Activated CD4-positive, alpha-beta T cell treated with anti-CD3 and anti-CD28 coated beads, Interleukin-2, Interleukin-6, amounts not matched to agents 100 ng/mL and 50 ng/mL, durations not matched to agents 16 hours and 8 hours (primary cell): ENCODE measurements around the gene SAMD9L.
"Not testable (repeated sequence)": the region's sequence is repeated elsewhere in the genome, so short reads cannot be mapped to it uniquely, and the experiment has no call there.

Experiments
- DNase-seq: peaks from one replicate; pipeline ENCODE4 v3.0.0-alpha.2; 2020

The SAMD9L gene

DNA sequence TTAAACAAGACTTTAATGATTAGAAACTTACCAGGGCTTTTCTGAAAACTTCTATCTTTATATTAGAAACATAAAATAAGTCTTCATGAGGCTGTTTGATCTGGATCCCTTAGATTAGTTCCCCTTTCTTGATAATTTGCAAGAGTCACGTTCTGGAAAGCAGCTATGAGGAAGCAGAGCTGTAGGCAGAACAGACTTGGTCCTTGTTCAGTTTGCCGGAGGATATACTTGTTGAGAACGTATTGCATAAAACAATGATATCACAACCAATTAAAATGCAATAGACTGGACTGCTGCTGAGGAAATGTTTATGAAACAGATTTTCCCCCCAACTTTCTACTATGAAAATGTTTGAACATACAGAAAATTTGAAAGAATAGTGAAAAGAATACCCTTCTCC lies 2.8 kb downstream of the SAMD9L start:
- no peak for DNase-seq

DNA sequence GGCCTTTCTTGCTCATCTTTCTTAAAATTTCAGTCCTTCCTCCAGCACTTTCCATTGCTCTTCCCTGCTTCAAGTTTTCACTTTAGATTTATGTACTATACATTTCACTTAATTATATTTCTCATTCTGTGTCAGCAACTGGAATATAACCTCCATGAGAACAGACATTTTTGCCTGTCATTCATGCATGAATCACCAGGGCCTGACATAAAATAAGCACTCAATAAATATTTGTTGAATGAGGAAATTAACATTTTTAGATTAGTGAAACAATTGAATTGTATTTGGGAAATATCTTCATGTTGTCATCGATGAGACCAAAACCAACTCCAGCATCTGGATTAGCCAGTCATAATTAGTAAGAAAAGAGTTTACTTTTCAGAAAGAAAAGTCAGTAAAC lies 6.1 kb downstream of the SAMD9L start:
- DNase-seq, result no peak

- DNase-seq, result no peak
Observed at GRCh38 chr7:93140582-93141191, 7.5 kb downstream of the SAMD9L start.

GRCh38 chr7:93138576-93138975 lies 9.6 kb downstream of the SAMD9L start:
- no peak for DNase-seq

GRCh38 chr7:93133005-93133404 lies 15.2 kb downstream of the SAMD9L start:
- no peak for DNase-seq

DNA sequence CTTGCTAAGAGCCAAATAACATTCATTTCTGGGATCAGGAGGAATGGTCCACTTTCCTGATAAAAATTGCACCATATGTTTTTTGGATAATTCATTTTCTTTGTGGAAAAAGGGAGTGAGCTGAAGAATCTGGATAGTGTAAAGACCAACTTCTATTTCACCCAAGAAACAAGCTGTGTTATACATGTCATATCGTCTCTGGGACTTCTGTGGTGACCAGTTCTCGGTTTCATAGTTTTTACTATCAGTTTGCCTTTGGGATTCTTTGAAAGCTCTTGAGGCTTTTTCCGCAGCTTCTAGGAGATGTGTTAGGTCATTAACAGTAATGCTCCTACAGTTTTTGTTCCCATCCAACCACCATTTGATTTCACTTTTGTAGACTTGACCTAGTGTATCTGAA lies 16.0 kb downstream of the SAMD9L start:
- DNase-seq, result no peak

GRCh38 chr7:93126954-93127353 lies 21.2 kb downstream of the SAMD9L start:
- DNase-seq, result not testable (repeated sequence)

- DNase-seq, result not testable (repeated sequence)
Observed at GRCh38 chr7:93123532-93123931, 24.7 kb downstream of the SAMD9L start.

DNA sequence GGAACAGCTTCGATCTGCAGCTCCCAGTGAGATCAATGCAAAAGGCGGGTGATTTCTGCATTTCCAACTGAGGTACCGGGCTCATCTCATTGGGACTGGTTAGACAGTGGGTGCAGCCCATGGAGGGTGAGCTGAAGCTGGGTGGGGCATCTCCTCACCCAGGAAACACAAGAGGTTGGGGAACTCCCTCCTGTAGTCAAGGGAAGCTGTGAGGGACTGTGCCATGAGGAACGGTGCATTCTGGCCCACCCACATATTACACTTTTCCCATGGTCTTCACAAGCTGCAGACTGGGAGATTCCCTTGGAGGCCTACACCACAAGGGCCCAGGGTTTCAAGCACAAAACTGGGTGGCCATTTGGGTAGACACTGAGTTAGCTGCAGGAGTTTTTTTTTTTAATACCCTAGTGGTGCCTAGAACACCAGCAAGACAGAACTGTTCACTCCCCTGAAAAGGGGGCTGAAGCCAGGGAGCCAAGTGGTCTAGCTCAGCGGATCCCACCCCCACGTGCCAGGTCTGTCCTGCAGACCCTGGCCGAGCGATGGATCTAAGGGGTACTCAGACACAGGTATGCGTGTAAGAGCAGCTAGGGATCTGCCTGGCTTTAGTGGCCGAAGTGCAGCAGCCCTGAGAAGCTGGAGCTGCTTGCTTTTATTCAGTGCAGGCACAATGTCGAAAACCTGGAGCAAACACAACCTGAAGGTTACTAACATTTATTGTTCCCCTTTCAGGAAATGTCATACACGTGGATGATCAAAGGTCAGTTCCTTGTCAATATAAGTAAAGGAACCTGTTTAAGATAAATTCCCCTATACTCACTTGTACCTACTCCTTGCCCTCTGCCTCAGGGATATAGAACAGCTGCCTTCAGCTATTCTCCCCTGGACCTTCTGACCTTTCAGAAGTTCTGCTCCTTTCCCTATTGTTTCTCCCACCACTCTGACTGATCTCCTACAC lies 27.3 kb downstream of the SAMD9L start:
- DNase-seq, result no peak

DNA sequence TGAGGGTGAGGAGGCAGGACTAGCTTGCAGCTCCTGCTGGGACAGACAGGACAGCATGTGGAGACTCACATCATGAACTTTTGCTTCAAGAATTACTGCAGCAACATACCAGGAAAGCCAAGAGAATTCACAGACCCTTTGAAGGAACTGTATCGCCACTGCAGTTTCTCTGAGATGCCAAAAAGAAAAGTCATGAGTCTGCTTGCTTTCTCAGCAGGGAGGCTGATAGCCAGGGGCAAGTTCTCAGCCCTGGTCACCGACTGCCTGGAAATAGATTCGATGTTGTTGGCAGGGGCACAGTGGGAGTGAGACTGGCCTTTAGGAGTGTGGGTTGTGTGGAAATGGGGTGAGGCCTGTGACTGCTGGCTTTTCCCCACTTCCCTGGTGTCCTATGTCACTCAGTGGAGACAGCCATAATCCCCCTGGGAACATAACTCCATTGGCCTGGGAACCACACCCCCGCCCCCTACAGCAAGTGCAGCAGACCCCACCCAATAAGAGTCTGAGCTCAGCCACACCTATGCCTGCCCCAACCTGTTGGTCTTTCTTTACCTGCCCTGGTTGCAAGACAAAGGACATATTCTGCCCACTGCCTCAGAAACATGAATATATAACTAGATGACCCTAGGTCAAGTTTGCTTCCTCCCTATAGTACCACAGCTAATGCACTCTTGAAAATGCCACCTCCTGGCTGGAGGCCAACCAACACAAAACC lies 28.8 kb downstream of the SAMD9L start:
- DNase-seq, result no peak

- DNase-seq, result peak; percentile 83
Observed at GRCh38 chr7:93117852-93118530, 30.2 kb downstream of the SAMD9L start, which contains the start of gene SAMD9. SAMD9 (minus strand) TSS chr7:93117979; CDS start chr7:93106097, 11,882 bp downstream.

DNA sequence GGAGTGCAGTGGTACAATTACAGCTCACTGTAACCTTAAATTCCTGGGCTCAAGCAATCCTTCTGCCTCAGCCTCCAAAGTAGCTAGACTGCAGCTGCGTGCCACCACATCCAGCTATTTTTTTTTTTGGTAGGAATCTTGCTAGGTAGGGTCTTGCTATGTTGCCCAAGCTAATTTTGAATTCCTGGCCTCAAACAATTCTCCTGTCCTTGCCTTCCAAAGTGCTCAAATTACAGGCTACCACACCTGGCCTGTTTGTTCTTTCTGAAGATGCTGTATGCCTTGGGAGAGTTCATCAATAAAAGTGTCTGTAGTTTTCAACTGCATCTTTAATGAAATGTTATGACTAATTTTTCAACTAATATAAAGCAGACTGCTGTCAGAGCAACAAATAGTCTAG lies 30.9 kb downstream of the SAMD9L start:
- no peak for DNase-seq

- peak; percentile 8 for DNase-seq
Observed at GRCh38 chr7:93115796-93116195, 32.4 kb downstream of the SAMD9L start.

DNA sequence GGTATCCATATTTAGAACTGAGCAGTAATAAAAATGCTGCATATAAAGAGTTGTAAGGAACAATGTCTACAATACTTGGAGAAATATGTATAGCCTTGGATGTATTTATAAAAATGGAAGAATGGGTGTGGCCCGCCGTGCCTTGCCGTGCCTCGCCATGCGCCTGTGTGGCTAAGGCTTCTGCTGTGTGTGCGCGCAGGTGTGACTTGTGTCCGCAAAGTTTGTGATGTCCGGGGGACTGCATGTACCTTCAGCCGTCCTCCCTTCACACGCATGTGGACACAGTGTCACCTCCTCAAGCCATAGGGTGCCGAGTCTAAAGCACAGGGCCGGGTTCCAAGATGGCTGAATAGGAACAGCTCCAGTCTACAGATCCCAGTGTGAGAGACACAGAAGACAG lies 40.2 kb downstream of the SAMD9L start:
- DNase-seq, result no peak

GRCh38 chr7:93097388-93097787 lies 50.8 kb downstream of the SAMD9L start:
- no peak for DNase-seq

DNA sequence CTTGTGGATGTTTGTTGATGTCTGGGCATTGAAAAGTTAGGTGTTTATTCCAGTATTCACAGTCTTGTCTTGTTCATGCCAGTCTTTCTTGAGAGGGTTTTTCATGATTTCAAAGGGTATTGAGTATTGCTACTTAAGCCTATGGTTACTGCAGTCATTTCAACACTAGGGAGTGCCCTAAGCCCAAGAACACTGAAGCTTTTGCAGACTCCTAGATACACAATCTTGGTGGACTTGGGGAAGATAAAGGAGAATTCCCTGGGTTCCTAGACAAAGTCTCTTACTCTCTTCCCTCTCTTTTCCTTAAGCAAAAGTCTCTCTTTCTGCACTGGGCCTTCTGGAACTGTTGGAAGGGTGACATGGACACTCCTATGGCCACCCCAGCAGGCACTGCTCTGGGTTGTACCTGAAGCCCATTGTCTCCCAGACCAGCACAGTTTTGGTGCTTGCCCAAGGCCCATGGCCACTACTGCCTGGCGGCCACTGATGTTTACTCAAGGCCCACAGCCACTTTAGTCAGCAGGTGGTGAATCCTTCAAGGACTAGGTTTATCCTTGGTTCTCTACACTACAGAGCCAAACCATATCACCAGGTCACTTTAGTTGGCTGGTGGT lies 55.3 kb downstream of the SAMD9L start:
- DNase-seq, result peak; percentile 19
